ENCODE measurements around the gene CARD8. TPM values are rescaled to one million over a fixed set of nuclear protein-coding genes. Genes with fewer than 3 reads are reported as not detected.

Gene CARD8
- total and polyA plus RNA-seq, 10 of the 15 experiments (the other 5 are each of a cell fraction or from before 2014, with no cell fraction given), result 39.8 to 69.8 (median 46.1) TPM

GRCh38 chr19:48169939-48170803 is 85.5 kb downstream of the CARD8 start, which contains the start of the genes LIG1 and ZSWIM9 (continued):
- TF ChIP-seq, protein P1, sequence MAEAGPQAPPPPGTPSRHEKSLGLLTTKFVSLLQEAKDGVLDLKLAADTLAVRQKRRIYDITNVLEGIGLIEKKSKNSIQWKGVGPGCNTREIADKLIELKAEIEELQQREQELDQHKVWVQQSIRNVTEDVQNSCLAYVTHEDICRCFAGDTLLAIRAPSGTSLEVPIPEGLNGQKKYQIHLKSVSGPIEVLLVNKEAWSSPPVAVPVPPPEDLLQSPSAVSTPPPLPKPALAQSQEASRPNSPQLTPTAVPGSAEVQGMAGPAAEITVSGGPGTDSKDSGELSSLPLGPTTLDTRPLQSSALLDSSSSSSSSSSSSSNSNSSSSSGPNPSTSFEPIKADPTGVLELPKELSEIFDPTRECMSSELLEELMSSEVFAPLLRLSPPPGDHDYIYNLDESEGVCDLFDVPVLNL (IDR thresholded peaks at IDR 0.05; ENCODE audit: low read depth, low read length), result peak; percentile 88
- TF ChIP-seq BCL11A (IDR thresholded peaks at IDR 0.05; ENCODE audit: low read depth, low read length), result no peak
- no peak for TF ChIP-seq ZNF207 (IDR thresholded peaks at IDR 0.05; ENCODE audit: borderline replicate concordance)
- peak; percentile 58 for TF ChIP-seq NBN (IDR thresholded peaks at IDR 0.05)
- peak; percentile 87 for TF ChIP-seq PKNOX1 (IDR thresholded peaks at IDR 0.05)
- no peak for TF ChIP-seq TBL1XR1 (IDR thresholded peaks at IDR 0.05; ENCODE audit: low read depth, low read length)
- TF ChIP-seq, protein P2, sequence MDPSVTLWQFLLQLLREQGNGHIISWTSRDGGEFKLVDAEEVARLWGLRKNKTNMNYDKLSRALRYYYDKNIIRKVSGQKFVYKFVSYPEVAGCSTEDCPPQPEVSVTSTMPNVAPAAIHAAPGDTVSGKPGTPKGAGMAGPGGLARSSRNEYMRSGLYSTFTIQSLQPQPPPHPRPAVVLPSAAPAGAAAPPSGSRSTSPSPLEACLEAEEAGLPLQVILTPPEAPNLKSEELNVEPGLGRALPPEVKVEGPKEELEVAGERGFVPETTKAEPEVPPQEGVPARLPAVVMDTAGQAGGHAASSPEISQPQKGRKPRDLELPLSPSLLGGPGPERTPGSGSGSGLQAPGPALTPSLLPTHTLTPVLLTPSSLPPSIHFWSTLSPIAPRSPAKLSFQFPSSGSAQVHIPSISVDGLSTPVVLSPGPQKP (IDR thresholded peaks at IDR 0.05; ENCODE audit: low read depth, low read length), result no peak
- TF ChIP-seq IKZF1 (conservative IDR thresholded peaks at IDR 0.05), result peak; percentile 99
- peak; percentile 50; the same call in 1 of the 2 replicates for TF ChIP-seq CREM (IDR thresholded peaks at IDR 0.05; ENCODE audit: low read depth)
- TF ChIP-seq RB1 (IDR thresholded peaks at IDR 0.05; ENCODE audit: borderline replicate concordance), result peak; percentile 99
- TF ChIP-seq CHD2 (IDR thresholded peaks at IDR 0.05; ENCODE audit: borderline replicate concordance, low read depth, low read length), result peak; percentile 70; the same call in 1 of the 2 replicates
- no peak for TF ChIP-seq SKIL (IDR thresholded peaks at IDR 0.05; ENCODE audit: low read depth, poor library complexity, severe bottlenecking)
- TF ChIP-seq CUX1 (IDR thresholded peaks at IDR 0.05; ENCODE audit: insufficient replicate concordance, low read depth, low read length), result peak; percentile 20
- TF ChIP-seq, protein P3, sequence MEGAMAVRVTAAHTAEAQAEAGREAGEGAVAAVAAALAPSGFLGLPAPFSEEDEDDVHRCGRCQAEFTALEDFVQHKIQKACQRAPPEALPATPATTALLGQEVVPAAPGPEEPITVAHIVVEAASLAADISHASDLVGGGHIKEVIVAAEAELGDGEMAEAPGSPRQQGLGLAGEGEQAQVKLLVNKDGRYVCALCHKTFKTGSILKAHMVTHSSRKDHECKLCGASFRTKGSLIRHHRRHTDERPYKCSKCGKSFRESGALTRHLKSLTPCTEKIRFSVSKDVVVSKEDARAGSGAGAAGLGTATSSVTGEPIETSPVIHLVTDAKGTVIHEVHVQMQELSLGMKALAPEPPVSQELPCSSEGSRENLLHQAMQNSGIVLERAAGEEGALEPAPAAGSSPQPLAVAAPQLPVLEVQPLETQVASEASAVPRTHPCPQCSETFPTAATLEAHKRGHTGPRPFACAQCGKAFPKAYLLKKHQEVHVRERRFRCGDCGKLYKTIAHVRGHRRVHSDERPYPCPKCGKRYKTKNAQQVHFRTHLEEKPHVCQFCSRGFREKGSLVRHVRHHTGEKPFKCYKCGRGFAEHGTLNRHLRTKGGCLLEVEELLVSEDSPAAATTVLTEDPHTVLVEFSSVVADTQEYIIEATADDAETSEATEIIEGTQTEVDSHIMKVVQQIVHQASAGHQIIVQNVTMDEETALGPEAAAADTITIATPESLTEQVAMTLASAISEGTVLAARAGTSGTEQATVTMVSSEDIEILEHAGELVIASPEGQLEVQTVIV (IDR thresholded peaks at IDR 0.05; ENCODE audit: borderline replicate concordance, partially characterized antibody), result peak; percentile 45
- TF ChIP-seq MYB (IDR thresholded peaks at IDR 0.05; ENCODE audit: borderline replicate concordance, low read depth, low read length), result no peak

Measured in GM12878 (cell line).